ENCODE measurements around the gene NKX2-4. TPM values are rescaled to one million over a fixed set of nuclear protein-coding genes. Genes with fewer than 3 reads are reported as not detected.

The NKX2-4 gene
- polyA plus RNA-seq, 1 donor from 2014 or later = not detected

GRCh38 chr20:21398109-21399004 is 1.0 kb upstream of the NKX2-4 start:
- Mint-ChIP-seq H3K27ac (peak overlapping the region in 2 of 3 donors; percentile 86 to 95), H3K36me3 (no peaks in the 10 kb centered on the region), H3K4me3 (peak overlapping the region; percentile 34 to 88 (median 74)), H3K4me1 (peaks cover 1 to 8% (median 6%) of the 10 kb centered on the region in 3 donors), H3K27me3 (peaks cover 40% of the 10 kb centered on the region), H3K9me3 (peaks cover 0 to 10% (median 9%) of the 10 kb centered on the region in 3 donors)

GRCh38 chr20:21396599-21397340 is 556 bp downstream of the NKX2-4 start:
- peaks cover 56% of the 10 kb centered on the region for H3K27me3 Mint-ChIP-seq
- peak overlapping the region in 1 of 4 donors; percentile 39 for H3K4me3 Mint-ChIP-seq
- H3K27ac Mint-ChIP-seq = no peak overlapping the region
- H3K36me3 Mint-ChIP-seq = peaks cover 2% of the 10 kb centered on the region
- peaks cover 0 to 11% (median 10%) of the 10 kb centered on the region in 3 donors for H3K9me3 Mint-ChIP-seq
- H3K4me1 Mint-ChIP-seq = peaks cover 8 to 22% (median 10%) of the 10 kb centered on the region in 3 donors

DNA sequence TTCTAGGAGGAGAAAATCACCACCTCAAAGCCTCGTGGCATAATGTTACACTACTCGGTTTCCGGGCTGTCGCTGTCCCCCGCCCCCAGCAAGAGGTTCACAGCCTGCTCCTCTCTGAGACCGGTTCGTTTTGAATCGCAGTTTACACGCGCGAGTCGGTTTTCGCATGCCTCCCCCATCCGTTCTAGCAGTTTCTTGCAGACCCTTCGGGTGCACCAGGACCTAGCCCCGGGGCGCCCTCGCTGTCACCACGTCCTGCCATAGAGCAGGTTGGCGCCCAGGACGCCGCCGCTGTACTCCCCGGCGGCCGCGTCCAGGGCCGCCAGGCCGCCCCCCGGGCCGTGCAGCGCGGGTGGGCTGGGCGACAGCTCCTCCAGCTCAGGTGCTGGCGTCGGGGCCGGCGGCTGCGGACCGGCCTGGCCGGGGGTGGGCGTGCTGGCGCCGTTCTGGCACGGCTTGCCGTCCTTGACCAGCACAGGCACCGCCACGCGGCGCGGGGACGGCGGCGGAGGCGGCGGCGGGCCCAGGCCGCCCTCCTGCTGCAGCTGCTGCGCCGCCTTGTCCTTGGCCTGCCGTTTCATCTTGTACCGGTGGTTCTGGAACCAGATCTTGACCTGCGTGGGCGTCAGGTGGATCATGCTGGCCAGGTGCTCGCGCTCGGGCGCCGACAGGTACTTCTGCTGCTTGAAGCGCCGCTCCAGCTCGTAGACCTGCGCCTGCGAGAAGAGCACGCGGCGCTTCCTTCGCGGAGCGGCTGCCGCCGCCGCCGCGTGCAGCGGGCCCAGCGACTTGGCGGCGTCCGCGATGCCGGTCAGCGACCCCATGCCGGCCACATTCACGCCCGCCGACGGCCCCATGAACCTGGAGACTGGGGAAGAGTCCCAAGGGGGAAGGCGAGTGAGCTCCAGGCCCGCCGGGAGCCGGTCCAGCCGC is 1.4 kb downstream of the NKX2-4 start:
- H3K27ac Mint-ChIP-seq = peak overlapping the region in 2 of 3 donors; percentile 31 to 82
- peak overlapping the region; percentile 50 to 65 (median 61) for H3K4me3 Mint-ChIP-seq
- H3K36me3 Mint-ChIP-seq = peaks cover 2% of the 10 kb centered on the region
- peaks cover 0 to 11% (median 10%) of the 10 kb centered on the region in 3 donors for H3K9me3 Mint-ChIP-seq
- H3K27me3 Mint-ChIP-seq = peaks cover 61% of the 10 kb centered on the region
- peaks cover 12 to 23% (median 12%) of the 10 kb centered on the region in 3 donors for H3K4me1 Mint-ChIP-seq

DNA sequence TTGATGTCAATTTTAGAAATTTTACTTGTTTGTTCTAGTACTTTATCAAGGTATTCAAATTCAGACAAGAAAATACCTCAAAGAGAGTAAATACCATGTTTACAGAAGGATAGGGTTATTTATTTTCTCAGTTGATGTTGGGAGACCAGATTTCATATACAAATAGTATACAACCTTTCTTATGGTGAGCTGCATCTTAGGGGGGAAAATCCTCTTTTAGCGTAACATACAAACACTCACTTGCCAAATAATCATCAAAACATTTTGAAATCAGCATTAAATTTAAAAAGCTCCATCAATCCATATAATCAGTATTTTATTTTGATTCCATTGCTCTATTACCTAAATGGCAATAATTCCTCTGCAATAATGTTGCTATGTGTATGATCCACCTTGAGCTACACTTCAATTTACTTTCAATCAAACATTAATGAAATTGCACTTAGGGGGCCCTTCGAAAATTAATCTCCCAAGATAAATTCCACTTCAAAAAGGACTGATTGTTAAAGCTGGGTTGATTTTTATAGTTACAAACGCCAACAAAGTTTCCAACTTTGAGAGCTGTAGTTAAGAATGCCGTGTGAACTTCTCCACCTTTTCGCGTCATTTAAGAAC is 2.2 kb downstream of the NKX2-4 start:
- H3K27me3 Mint-ChIP-seq = peaks cover 57% of the 10 kb centered on the region
- peaks cover 12 to 23% (median 12%) of the 10 kb centered on the region in 3 donors for H3K4me1 Mint-ChIP-seq
- H3K27ac Mint-ChIP-seq = peak overlapping the region in 2 of 3 donors; percentile 31 to 82
- peaks cover 6% of the 10 kb centered on the region for H3K36me3 Mint-ChIP-seq
- H3K9me3 Mint-ChIP-seq = peaks cover 0 to 11% (median 10%) of the 10 kb centered on the region in 3 donors
- H3K4me3 Mint-ChIP-seq = peak overlapping the region in 2 of 4 donors; percentile 54 to 57

- no peak overlapping the region for H3K27ac Mint-ChIP-seq
- H3K4me1 Mint-ChIP-seq = peaks cover 12 to 23% (median 12%) of the 10 kb centered on the region in 3 donors
- peaks cover 8% of the 10 kb centered on the region for H3K36me3 Mint-ChIP-seq
- peaks cover 54% of the 10 kb centered on the region for H3K27me3 Mint-ChIP-seq
- peaks cover 0 to 11% (median 10%) of the 10 kb centered on the region in 3 donors for H3K9me3 Mint-ChIP-seq
- H3K4me3 Mint-ChIP-seq = no peak overlapping the region
These were observed 2.8 kb downstream of the NKX2-4 start for GRCh38 chr20:21394551-21394950.

DNA sequence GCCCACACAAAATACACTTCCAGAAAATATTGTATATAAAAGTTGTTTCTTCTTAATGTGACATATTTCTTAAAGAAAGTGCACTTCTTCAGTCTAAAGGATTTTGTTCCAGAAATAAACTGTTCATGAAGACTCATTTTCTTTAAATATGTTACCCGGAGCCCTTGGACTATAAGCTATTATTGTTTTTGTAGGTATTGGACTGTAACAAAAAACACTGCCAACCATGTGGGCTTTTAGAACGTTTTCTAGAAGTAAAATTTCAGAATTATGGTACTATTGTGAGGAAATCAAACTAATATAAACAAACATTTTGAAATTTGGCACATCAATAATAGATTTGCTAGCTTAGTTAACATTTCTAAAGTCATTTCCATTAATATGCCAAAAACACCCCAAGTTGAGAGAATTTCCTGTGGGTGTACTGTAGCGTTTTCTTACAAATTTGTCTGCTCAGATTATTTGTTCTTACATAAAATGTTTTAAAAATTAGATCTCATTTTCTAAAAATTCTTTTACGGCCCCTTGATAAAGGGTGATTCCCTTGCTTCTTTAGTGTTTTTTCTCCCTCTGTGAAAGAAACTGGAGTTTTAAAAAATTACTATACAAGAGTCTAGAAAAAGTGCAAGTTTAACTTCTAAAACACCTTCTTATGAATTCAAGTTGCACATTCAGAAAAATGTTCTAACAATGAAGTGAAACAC is 3.4 kb downstream of the NKX2-4 start:
- Mint-ChIP-seq H3K9me3 (peaks cover 0 to 11% (median 7%) of the 10 kb centered on the region in 3 donors), H3K36me3 (peaks cover 8% of the 10 kb centered on the region), H3K27ac (peak overlapping the region in 1 of 3 donors; percentile 0), H3K27me3 (peaks cover 50% of the 10 kb centered on the region), H3K4me3 (no peak overlapping the region), H3K4me1 (peaks cover 12 to 23% (median 12%) of the 10 kb centered on the region in 3 donors)

DNA sequence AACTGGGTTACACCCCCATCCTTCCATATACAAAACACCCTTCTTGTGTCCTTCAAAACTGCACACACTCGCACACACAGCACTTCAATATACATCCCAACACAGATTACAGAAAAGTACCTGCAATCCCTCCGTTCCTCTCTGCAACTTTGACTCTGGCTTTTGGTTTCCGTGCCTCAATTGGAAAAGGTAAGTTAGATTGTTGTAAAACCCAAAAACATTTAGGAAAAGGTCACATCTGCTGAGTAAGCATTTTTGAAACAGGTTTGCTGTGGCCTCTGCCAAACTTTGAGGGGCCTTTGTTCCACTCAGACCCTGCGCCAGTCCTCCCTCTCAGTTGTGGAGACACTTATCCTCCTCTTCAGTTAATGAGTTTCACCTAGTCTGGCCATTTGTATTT is 4.2 kb downstream of the NKX2-4 start:
- peak overlapping the region in 1 of 4 donors; percentile 70 for H3K4me3 Mint-ChIP-seq
- peaks cover 10% of the 10 kb centered on the region for H3K36me3 Mint-ChIP-seq
- H3K27me3 Mint-ChIP-seq = peaks cover 42% of the 10 kb centered on the region
- H3K9me3 Mint-ChIP-seq = peaks cover 0 to 5% (median 0%) of the 10 kb centered on the region in 3 donors
- H3K27ac Mint-ChIP-seq = peak overlapping the region in 2 of 3 donors; percentile 0 to 9
- H3K4me1 Mint-ChIP-seq = peaks cover 12 to 23% (median 12%) of the 10 kb centered on the region in 3 donors

GRCh38 chr20:21391972-21392352 is 5.4 kb downstream of the NKX2-4 start:
- Mint-ChIP-seq H3K4me3 (no peak overlapping the region), H3K9me3 (peaks cover 0 to 5% (median 0%) of the 10 kb centered on the region in 3 donors), H3K4me1 (peaks cover 11 to 23% (median 12%) of the 10 kb centered on the region in 3 donors), H3K27ac (peak overlapping the region in 1 of 3 donors; percentile 73), H3K36me3 (peaks cover 11% of the 10 kb centered on the region), H3K27me3 (peaks cover 35% of the 10 kb centered on the region)

- H3K4me1 Mint-ChIP-seq = peaks cover 11 to 23% (median 12%) of the 10 kb centered on the region in 3 donors
- peaks cover 35% of the 10 kb centered on the region for H3K27me3 Mint-ChIP-seq
- H3K4me3 Mint-ChIP-seq = no peak overlapping the region
- H3K9me3 Mint-ChIP-seq = peaks cover 0 to 5% (median 0%) of the 10 kb centered on the region in 3 donors
- H3K27ac Mint-ChIP-seq = peak overlapping the region in 1 of 3 donors; percentile 73
- H3K36me3 Mint-ChIP-seq = peaks cover 11% of the 10 kb centered on the region
These were observed 5.9 kb downstream of the NKX2-4 start for GRCh38 chr20:21391185-21391971.

GRCh38 chr20:21390768-21391167 is 6.6 kb downstream of the NKX2-4 start:
- no peak overlapping the region for H3K4me3 Mint-ChIP-seq
- H3K27me3 Mint-ChIP-seq = peaks cover 35% of the 10 kb centered on the region
- H3K36me3 Mint-ChIP-seq = peaks cover 11% of the 10 kb centered on the region
- peaks cover 0 to 5% (median 0%) of the 10 kb centered on the region in 3 donors for H3K9me3 Mint-ChIP-seq
- H3K4me1 Mint-ChIP-seq = peaks cover 11 to 23% (median 12%) of the 10 kb centered on the region in 3 donors
- no peak overlapping the region for H3K27ac Mint-ChIP-seq

DNA sequence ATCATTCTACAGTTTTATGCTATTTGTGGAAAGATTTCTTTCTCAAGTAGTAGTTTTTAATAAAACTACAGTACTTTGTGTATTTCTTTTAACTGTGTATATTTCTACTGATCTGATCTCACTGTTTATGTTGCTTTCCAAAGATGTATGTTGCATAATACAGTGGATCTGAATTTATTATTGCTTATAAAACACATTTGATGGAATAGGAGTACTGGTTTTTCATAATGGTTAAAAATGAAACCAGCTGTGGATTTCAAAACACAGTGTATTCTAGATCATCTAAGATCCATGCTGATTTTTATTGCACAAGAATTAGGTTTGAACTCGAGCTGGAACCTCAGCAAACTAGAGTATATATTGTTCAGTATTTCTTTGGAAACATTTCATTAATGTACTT is 8.0 kb downstream of the NKX2-4 start:
- Mint-ChIP-seq H3K27me3 (peaks cover 27% of the 10 kb centered on the region), H3K9me3 (peaks cover 0 to 2% (median 0%) of the 10 kb centered on the region in 3 donors), H3K36me3 (peaks cover 11% of the 10 kb centered on the region), H3K4me3 (no peak overlapping the region), H3K4me1 (peaks cover 6 to 16% (median 12%) of the 10 kb centered on the region in 3 donors), H3K27ac (no peak overlapping the region)

DNA sequence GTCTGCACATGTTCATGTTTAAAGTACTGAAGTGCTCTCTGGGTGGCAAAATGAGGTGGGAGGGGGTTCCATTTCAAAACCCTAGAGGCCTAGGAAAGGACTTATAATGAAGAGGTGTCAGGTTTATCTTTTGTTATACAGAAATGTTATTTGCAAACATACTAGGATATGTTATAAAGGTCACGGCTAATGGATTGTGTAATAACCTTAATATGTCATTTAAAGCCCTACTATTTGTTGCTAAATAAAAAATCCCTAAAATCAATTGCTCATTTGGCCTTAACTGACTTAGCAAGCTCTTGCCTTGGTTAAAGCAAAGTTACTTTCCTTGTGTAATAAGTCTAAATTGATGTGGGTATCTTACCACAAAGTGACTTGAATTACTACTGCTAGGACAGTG is 8.8 kb downstream of the NKX2-4 start:
- Mint-ChIP-seq H3K4me3 (no peak overlapping the region), H3K27ac (no peak overlapping the region), H3K27me3 (peaks cover 24% of the 10 kb centered on the region), H3K9me3 (peaks cover 0 to 2% (median 0%) of the 10 kb centered on the region in 3 donors), H3K36me3 (peaks cover 11% of the 10 kb centered on the region), H3K4me1 (peaks cover 6 to 16% (median 12%) of the 10 kb centered on the region in 3 donors)

Measured in IgD-negative memory B cell (primary cell).